H1 (cell line): ENCODE measurements around the gene NFIA. TPM values are rescaled to one million over a fixed set of nuclear protein-coding genes. Genes with fewer than 3 reads are reported as not detected.
A peak's percentile ranks its signal among the peaks of the same experiment; 100 is the strongest.

Experiments used
- CTCF ChIA-PET: fragments of 300-600 bp; sonication (Branson Sonifier 250); formaldehyde crosslinking; loops from one replicate; lab custom pipeline; 2021; ENCODE audit not compliant: partially characterized antibody; lab: Charles Lee
- POLR2A ChIA-PET: fragments of 300-600 bp; sonication (Branson Sonifier 250); formaldehyde crosslinking; loops from one replicate; lab custom pipeline; 2021; ENCODE audit warnings: inconsistent platforms; ENCODE audit not compliant: partially characterized antibody; lab: Charles Lee
- DNase-seq, 2 experiments: peaks; one replicate each; pipeline versions ENCODE4 v3.0.0 to v3.0.0-alpha.2; 2010 to 2022; ENCODE audit warnings: low spot score in 2 of 2, low read depth in 1 of 2, mixed read lengths in 1 of 2
- FAIRE-seq: peaks from 2 replicates; lab custom pipeline; 2011; peaks lifted over from hg19 to GRCh38; lab: Jason Lieb, UNC
- H2AFZ ChIP-seq: 2 replicates; pipeline ENCODE4 v1.8.1; 2012; ENCODE audit warnings: low read length, inconsistent platforms
- H2AK5ac ChIP-seq: 2 replicates; pipeline ENCODE4 v1.6.1; 2013; ENCODE audit warnings: low read depth, low read length
- H2BK120ac ChIP-seq: replicated peaks from 2 replicates; pipeline ENCODE3; 2013; ENCODE audit warnings: low read depth, low read length, inconsistent platforms
- H2BK12ac ChIP-seq: 2 replicates; pipeline ENCODE4 v1.6.1; 2013; ENCODE audit warnings: low read depth, low read length
- H2BK15ac ChIP-seq: 2 replicates; pipeline ENCODE4 v1.6.1; 2013; ENCODE audit warnings: low read length
- H2BK20ac ChIP-seq: 2 replicates; pipeline ENCODE4 v1.6.1; 2013; ENCODE audit warnings: low read length
- H2BK5ac ChIP-seq: 2 replicates; pipeline ENCODE4 v1.6.1; 2013; ENCODE audit warnings: low read depth, low read length
- H3K14ac ChIP-seq: 2 replicates; pipeline ENCODE4 v1.6.1; 2013; ENCODE audit warnings: inconsistent platforms; ENCODE audit not compliant: insufficient read length
- H3K18ac ChIP-seq: 2 replicates; pipeline ENCODE4 v1.6.1; 2013; ENCODE audit warnings: low read length; ENCODE audit errors: extremely low read depth
- H3K23ac ChIP-seq: 2 replicates; pipeline ENCODE4 v1.6.1; 2013; ENCODE audit warnings: inconsistent platforms; ENCODE audit not compliant: insufficient read length
- H3K23me2 ChIP-seq: 2 replicates; pipeline ENCODE4 v1.6.1; 2013; ENCODE audit warnings: low read depth, low read length
- H3K27ac ChIP-seq: 2 replicates; pipeline ENCODE4 v1.6.1; 2011; ENCODE audit warnings: low read depth, low read length, inconsistent platforms
- H3K27me3 ChIP-seq, 4 experiments: replicated peaks in 1 of 4; 1 replicate in 1 of 4; 2 replicates in 3 of 4; pipeline versions ENCODE4 v1.6.1 to v1.8.1; 2011 to 2013; ENCODE audit warnings: low read length in 3 of 4, mild to moderate bottlenecking in 3 of 4, inconsistent platforms in 2 of 4, mixed read lengths in 2 of 4, moderate library complexity in 1 of 4; ENCODE audit not compliant: control insufficient read depth in 3 of 4, insufficient read depth in 3 of 4; ENCODE audit errors: extremely low read depth in 1 of 4
- H3K36me3 ChIP-seq, 4 experiments: 2 replicates each; pipeline versions ENCODE4 v1.6.1 to v1.8.1; 2011 to 2013; ENCODE audit warnings: mild to moderate bottlenecking in 4 of 4, low read length in 3 of 4, moderate library complexity in 2 of 4, control low read depth in 1 of 4, inconsistent platforms in 1 of 4; ENCODE audit not compliant: insufficient read depth in 4 of 4, control insufficient read depth in 2 of 4
- H3K4ac ChIP-seq: replicated peaks from 2 replicates; pipeline ENCODE3; 2013; ENCODE audit warnings: low read length, low read depth, mixed read lengths, inconsistent platforms; ENCODE audit not compliant: insufficient read length
- H3K4me1 ChIP-seq, 4 experiments: replicated peaks in 1 of 4; 1 replicate in 1 of 4; 2 replicates in 3 of 4; pipeline versions ENCODE4 v1.6.1 to v1.8.1; 2011 to 2013; ENCODE audit warnings: low read length in 3 of 4, inconsistent platforms in 2 of 4, mixed read lengths in 1 of 4; ENCODE audit not compliant: insufficient read depth in 4 of 4, control insufficient read depth in 3 of 4
- H3K4me2 ChIP-seq, 2 experiments: 2 replicates each; pipeline versions ENCODE4 v1.6.1 to v1.8.1; 2011 to 2013; ENCODE audit warnings: low read depth in 2 of 2, low read length in 2 of 2, control low read depth in 1 of 2, inconsistent platforms in 1 of 2, mild to moderate bottlenecking in 1 of 2; ENCODE audit not compliant: insufficient read depth in 1 of 2
- H3K4me3 ChIP-seq, 4 experiments: fragments of 200-600, 300-600 bp in 1 of 4; sonication (generic), shearing (Covaris generic), sonication (Bioruptor Twin) in 1 of 4; 2 replicates each; pipeline versions ENCODE4 v1.5.1 to v1.8.1; 2011 to 2016; ENCODE audit warnings: low read length in 4 of 4, low read depth in 3 of 4, control low read depth in 2 of 4, inconsistent platforms in 2 of 4, mild to moderate bottlenecking in 2 of 4, mixed read lengths in 1 of 4, moderate library complexity in 1 of 4; ENCODE audit not compliant: insufficient read depth in 2 of 4; ENCODE audit errors: extremely low read depth in 1 of 4
- H3K56ac ChIP-seq: replicated peaks from 2 replicates; pipeline ENCODE3; 2013; ENCODE audit warnings: low read depth, mild to moderate bottlenecking, mixed read lengths, low read length, inconsistent platforms; ENCODE audit not compliant: insufficient read length
- H3K79me1 ChIP-seq: 2 replicates; pipeline ENCODE4 v1.6.1; 2013; ENCODE audit warnings: low read depth, low read length, control low read depth
- H3K79me2 ChIP-seq, 2 experiments: 2 replicates each; pipeline versions ENCODE4 v1.6.1 to v1.8.1; 2012 to 2013; ENCODE audit warnings: low read length in 2 of 2, mild to moderate bottlenecking in 2 of 2, inconsistent platforms in 1 of 2; ENCODE audit not compliant: insufficient read depth in 2 of 2, control insufficient read depth in 1 of 2
- H3K9ac ChIP-seq, 4 experiments: replicated peaks in 1 of 4; 1 replicate in 1 of 4; 2 replicates in 3 of 4; pipeline versions ENCODE4 v1.6.1 to v1.8.1; 2011 to 2013; ENCODE audit warnings: low read depth in 3 of 4, low read length in 3 of 4, control low read depth in 2 of 4, mild to moderate bottlenecking in 2 of 4, moderate library complexity in 2 of 4, inconsistent platforms in 1 of 4; ENCODE audit errors: extremely low read depth in 1 of 4
- H3K9me3 ChIP-seq, 2 experiments: 2 replicates each; pipeline versions ENCODE4 v1.6.1 to v1.8.1; 2012 to 2013; ENCODE audit warnings: mild to moderate bottlenecking in 2 of 2, moderate library complexity in 2 of 2, control low read depth in 1 of 2, inconsistent platforms in 1 of 2, low read depth in 1 of 2, low read length in 1 of 2, mixed read lengths in 1 of 2; ENCODE audit not compliant: insufficient read depth in 2 of 2
- H4K20me1 ChIP-seq, 2 experiments: replicated peaks in 1 of 2; 2 replicates each; pipeline versions ENCODE3 to v1.8.1; 2011 to 2013; ENCODE audit warnings: inconsistent platforms in 2 of 2, low read length in 2 of 2, mild to moderate bottlenecking in 1 of 2; ENCODE audit not compliant: insufficient read depth in 2 of 2, control insufficient read depth in 1 of 2
- H4K5ac ChIP-seq: 2 replicates; pipeline ENCODE4 v1.6.1; 2013; ENCODE audit warnings: low read length, low read depth, mixed read lengths, inconsistent platforms; ENCODE audit not compliant: insufficient read length
- H4K8ac ChIP-seq: 2 replicates; pipeline ENCODE4 v1.8.0; 2013; ENCODE audit warnings: mild to moderate bottlenecking, moderate library complexity, low read length, inconsistent platforms; ENCODE audit not compliant: insufficient read depth; ENCODE audit errors: extremely low read depth
- H4K91ac ChIP-seq: replicated peaks from 2 replicates; pipeline ENCODE3; 2013; ENCODE audit warnings: low read length, mixed read lengths, inconsistent platforms; ENCODE audit not compliant: insufficient read length
- BCL11A ChIP-seq, 2 experiments: IDR thresholded peaks; one replicate each; pipeline ENCODE4 v1.6.1; 2011; ENCODE audit warnings: low read depth in 2 of 2, low read length in 2 of 2, mild to moderate bottlenecking in 2 of 2
- RAD21 ChIP-seq, 2 experiments: IDR thresholded peaks in 1 of 2; conservative IDR thresholded peaks in 1 of 2; 2 replicates each; pipeline ENCODE4 v1.6.1; 2011; ENCODE audit warnings: low read depth in 2 of 2, low read length in 2 of 2, improper control_type of control experiment in 1 of 2, inconsistent platforms in 1 of 2, mild to moderate bottlenecking in 1 of 2, moderate library complexity in 1 of 2
- SP4 ChIP-seq: IDR thresholded peaks from 2 replicates; pipeline ENCODE4 v1.6.1; 2012; ENCODE audit warnings: low read length, inconsistent platforms
- WGBS, 2 experiments: shearing (Covaris generic) in 1 of 2; methylation state at CpG; one replicate each; pipeline versions ENCODE4 v1.1.6 to v1.1.7; 2013 to 2015; ENCODE audit warnings: low lambda C conversion rate in 2 of 2, mixed read lengths in 2 of 2, inconsistent platforms in 1 of 2, low coverage in 1 of 2, missing lambda C conversion rate in 1 of 2; ENCODE audit not compliant: insufficient replicate concordance in 2 of 2, insufficient coverage in 1 of 2, insufficient read length in 1 of 2; ENCODE audit errors: extremely low coverage in 1 of 2, missing lambda C conversion rate in 1 of 2; 5-methylcytosine and 5-hydroxymethylcytosine counted together
- polyA plus RNA-seq, 7 experiments: library from polyadenylated mRNA; depleted of rRNA in 3 of 7; stranded (reverse) in 5 of 7; unstranded in 2 of 7; fragments of >200 nt in 5 of 7; fragments of 200-250 nt in 2 of 7; gene quantifications; 1 replicate in 5 of 7; 2 replicates in 1 of 7; 4 replicates in 1 of 7; pipeline versions ENCODE4 v1.2.1 to v1.2.3, GENCODE V29; 2011 to 2013; ENCODE audit warnings: missing spikeins in 2 of 7, mixed read lengths in 2 of 7
- total RNA-seq: library from RNA; stranded (reverse); fragmentation: NEBNext Ultra II Directional; extraction: Animal tissue kit (Norgen Biotek cat#: 25700); gene quantifications from 2 replicates; pipeline ENCODE4 v1.2.1, GENCODE V29; 2021
- TF ChIP-seq, protein P1 (sequence below), 3 experiments: IDR thresholded peaks; 1 replicate in 2 of 3; 2 replicates in 1 of 3; pipeline versions ENCODE4 v1.5.1 to v1.6.1; 2011; ENCODE audit warnings: low read length in 3 of 3, mild to moderate bottlenecking in 3 of 3, inconsistent platforms in 2 of 3, low read depth in 1 of 3, moderate library complexity in 1 of 3; ENCODE audit not compliant: insufficient read depth in 1 of 3; ENCODE audit errors: control extremely low read depth in 1 of 3

NFIA gene
- total and polyA plus RNA-seq, 2 of the 8 experiments (the other 6 are each of a cell fraction or from before 2014, with no cell fraction given) = 1.8 to 2.3 TPM

DNA sequence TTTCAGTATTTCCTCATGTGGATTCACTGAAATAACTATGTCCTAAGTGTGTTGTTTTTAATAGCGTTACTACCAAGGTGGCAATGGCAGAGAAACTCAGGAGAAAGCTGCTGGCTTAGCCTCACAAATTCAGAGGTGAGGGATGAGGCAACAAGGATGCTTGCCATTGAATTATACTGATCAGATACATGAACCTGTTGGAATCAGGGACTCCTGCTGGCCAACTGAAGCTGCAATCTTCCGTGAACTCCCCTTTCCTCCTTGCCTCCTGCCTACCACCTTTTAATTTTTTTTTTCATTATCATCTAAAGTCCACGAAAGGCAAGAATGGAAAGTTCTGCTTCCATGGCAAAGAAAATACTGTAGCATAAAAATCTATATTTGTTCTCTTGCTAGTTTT, 254.7 kb downstream of the NFIA start:
- Histone ChIP-seq H3K14ac (no peak overlapping the region), H2BK20ac (no peak overlapping the region), H3K9me3 (no peaks in the 10 kb centered on the region), H4K8ac (no peak overlapping the region), H3K4ac (no peak overlapping the region), H2AK5ac (no peak overlapping the region), H3K27me3 (no peaks in the 10 kb centered on the region), H4K91ac (no peak overlapping the region), H3K4me1 (peaks cover 0 to 16% (median 9%) of the 10 kb centered on the region in 4 experiments; a peak in 5 of 7 replicates), H2AFZ (no peak overlapping the region), H3K4me3 (no peak overlapping the region), H2BK5ac (no peak overlapping the region), H3K4me2 (peak overlapping the region in 1 of 2 experiments; percentile 10; a peak in 1 of 4 replicates), H3K9ac (no peak overlapping the region), H2BK15ac (no peak overlapping the region), H2BK12ac (no peak overlapping the region; the same call in 1 of the 2 replicates), H3K56ac (no peak overlapping the region), H3K23ac (no peak overlapping the region), H3K36me3 (no peaks in the 10 kb centered on the region), H2BK120ac (no peak overlapping the region), H3K79me1 (no peaks in the 10 kb centered on the region), H3K27ac (no peak overlapping the region), H3K79me2 (no peaks in the 10 kb centered on the region), H3K23me2 (no peaks in the 10 kb centered on the region), H4K20me1 (no peaks in the 10 kb centered on the region), H4K5ac (no peak overlapping the region), H3K18ac (no peak overlapping the region)
- ChIA-PET CTCF (interaction anchor here (0.6 to 2.4 kb wide), 16 partner anchors 10 to 376 kb away, joined by 3 to 10 read pairs (median 3); no protein-coding TSS in a partner anchor), POLR2A (no interaction called here)
- no peak for FAIRE-seq
- TF ChIP-seq SP4 (no peak), RAD21 (IDR thresholded peaks at IDR 0.05 in 1 of 2, conservative IDR thresholded peaks at IDR 0.05 in 1 of 2; ENCODE audit: low read depth in 2 of 2, low read length in 2 of 2) (peak; percentile 24 to 40; a peak in 3 of 4 replicates), BCL11A (IDR thresholded peaks at IDR 0.05; ENCODE audit: low read depth in 2 of 2, low read length in 2 of 2) (no peak)
- TF ChIP-seq, protein P1, sequence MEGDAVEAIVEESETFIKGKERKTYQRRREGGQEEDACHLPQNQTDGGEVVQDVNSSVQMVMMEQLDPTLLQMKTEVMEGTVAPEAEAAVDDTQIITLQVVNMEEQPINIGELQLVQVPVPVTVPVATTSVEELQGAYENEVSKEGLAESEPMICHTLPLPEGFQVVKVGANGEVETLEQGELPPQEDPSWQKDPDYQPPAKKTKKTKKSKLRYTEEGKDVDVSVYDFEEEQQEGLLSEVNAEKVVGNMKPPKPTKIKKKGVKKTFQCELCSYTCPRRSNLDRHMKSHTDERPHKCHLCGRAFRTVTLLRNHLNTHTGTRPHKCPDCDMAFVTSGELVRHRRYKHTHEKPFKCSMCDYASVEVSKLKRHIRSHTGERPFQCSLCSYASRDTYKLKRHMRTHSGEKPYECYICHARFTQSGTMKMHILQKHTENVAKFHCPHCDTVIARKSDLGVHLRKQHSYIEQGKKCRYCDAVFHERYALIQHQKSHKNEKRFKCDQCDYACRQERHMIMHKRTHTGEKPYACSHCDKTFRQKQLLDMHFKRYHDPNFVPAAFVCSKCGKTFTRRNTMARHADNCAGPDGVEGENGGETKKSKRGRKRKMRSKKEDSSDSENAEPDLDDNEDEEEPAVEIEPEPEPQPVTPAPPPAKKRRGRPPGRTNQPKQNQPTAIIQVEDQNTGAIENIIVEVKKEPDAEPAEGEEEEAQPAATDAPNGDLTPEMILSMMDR (IDR thresholded peaks at IDR 0.05; ENCODE audit: control extremely low read depth in 1 of 3, insufficient read depth in 1 of 3, low read depth in 1 of 3, low read length in 3 of 3) = peak; percentile 6 to 36 (median 27); a peak in 3 of 4 replicates
- no peak for DNase-seq
- 57% methylated on average over 3 of the region's 3 CpGs; no CpG with 5 or more reads in 1 of the 2 experiments for WGBS, 2 experiments
